GM19467 (cell line): ENCODE data around the gene C17orf78.
"Not testable (repeated sequence)": the region's sequence is repeated elsewhere in the genome, so short reads cannot be mapped to it uniquely, and the experiment has no call there.

Experiments
- ATAC-seq: cut with Tn5 transposase; IDR thresholded peaks from one replicate; pipeline ENCODE4 v1.9.1; 2021; ENCODE audit warnings: mild to moderate bottlenecking, moderate library complexity; ENCODE audit not compliant: unreplicated experiment

The C17orf78 gene

GRCh38 chr17:37430051-37430627, 54.4 kb downstream of the C17orf78 start:
- ATAC-seq = no peak

DNA sequence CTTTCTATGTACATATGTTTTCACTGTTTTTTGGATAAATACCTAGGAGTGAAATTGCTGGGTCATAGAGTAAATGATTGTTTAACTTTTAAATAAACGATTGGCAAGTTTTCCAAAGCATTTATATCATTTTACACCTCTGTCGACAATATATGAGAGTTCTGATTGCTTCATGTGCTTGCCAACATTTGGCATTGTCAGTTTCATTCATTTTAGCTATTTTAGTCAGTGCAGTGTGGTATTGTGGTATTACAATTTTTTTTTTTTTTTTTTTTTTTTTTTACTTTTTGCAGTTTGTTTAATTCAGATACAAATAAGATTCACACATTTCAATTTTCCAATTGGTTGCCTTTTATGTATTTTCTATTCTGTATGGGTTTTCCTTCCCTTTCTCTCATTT, 56.9 kb downstream of the C17orf78 start:
- no peak for ATAC-seq

DNA sequence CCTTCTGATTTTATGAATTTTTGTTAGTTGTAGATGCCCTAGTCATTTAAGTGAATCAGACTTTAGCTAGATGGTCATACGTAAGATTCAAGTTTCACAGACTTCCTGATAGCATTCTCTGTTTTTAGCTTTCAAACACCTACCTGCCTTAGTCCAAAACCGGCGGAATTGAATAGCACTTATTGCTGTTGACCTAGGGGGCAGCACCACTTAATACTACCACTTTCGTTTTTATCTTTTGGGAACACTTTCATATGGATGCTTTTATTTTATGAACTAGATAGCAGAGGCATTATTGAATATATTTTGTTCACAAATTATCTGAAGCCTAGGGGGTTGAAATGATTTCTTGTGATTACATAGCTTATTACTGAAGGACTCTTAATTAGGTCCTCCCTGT, 62.4 kb downstream of the C17orf78 start:
- ATAC-seq = no peak

GRCh38 chr17:37440424-37440823, 64.6 kb downstream of the C17orf78 start:
- ATAC-seq = no peak

DNA sequence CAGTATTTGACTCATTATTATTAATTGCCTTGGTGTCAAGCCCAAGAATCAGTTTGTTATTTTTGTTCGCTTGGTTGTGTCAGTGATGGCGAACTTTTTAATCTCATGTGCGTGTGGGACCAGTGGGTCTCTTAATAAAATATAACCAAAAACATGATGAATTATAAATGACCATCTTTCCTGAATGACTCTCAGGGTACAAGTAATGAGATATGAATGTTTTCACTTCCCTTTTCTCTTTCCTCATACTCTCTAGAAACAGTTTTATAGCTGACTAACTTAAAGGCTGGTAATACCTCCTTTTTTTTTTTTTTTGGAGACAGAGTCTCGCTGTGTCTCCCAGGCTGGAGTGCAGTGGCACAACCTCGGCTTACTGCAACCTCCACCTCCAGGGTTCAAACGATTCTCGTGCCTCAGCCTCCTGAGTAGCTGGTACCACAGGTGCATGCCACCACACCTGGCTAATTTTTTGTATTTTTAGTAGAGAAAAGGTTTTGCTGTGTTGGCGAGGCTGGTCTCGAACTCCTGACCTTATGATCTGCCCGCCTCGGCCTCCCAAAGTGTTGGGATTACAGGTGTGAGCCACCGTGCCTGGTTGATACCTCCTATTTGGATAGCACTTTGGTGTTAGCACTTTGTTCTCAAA, 65.7 kb downstream of the C17orf78 start:
- ATAC-seq = not testable (repeated sequence)
